Ovary (tissue), 9 donors: ENCODE results near the gene HIPK4. TPM values are rescaled to one million over a fixed set of nuclear protein-coding genes. Genes with fewer than 3 reads are reported as not detected.

ENCODE experiments used
- DNase-seq, 5 donors: peaks; one replicate each; pipeline ENCODE4 v3.0.0-alpha.2; 2019 to 2020
- H3K27ac ChIP-seq, 2 donors: fragments of 200-600 bp; one replicate each; pipeline versions ENCODE4 v1.5.1 to v1.8.0; 2019 to 2022
- H3K27me3 ChIP-seq: fragments of 200-600 bp; one replicate; pipeline ENCODE4 v1.8.0; 2022
- H3K36me3 ChIP-seq: fragments of 200-600 bp; sonication (generic); one replicate; pipeline ENCODE4 v1.5.1; 2019
- H3K4me1 ChIP-seq: one replicate; pipeline ENCODE4 v1.8.1; 2013; ENCODE audit warnings: mild to moderate bottlenecking, moderate library complexity; ENCODE audit not compliant: insufficient read depth
- H3K4me3 ChIP-seq: fragments of 200-600 bp; sonication (generic); one replicate; pipeline ENCODE4 v1.5.1; 2017
- H3K9me3 ChIP-seq, 2 donors: fragments of 200-600 bp in 1 of 2; sonication (generic) in 1 of 2; one replicate each; pipeline versions ENCODE4 v1.5.1 to v1.8.1; 2013 to 2019; ENCODE audit warnings: mild to moderate bottlenecking in 1 of 2, moderate library complexity in 1 of 2
- CTCF ChIP-seq, 3 donors: fragments of 450-650 bp in 2 of 3; fragments of 200-600 bp in 1 of 3; IDR thresholded peaks; one replicate each; pipeline versions ENCODE4 v1.5.1 to v1.8.0; 2016 to 2022; ENCODE audit warnings: antibody characterized with exemption in 3 of 3, mild to moderate bottlenecking in 1 of 3
- EP300 ChIP-seq: sonication (generic); formaldehyde crosslinking; IDR thresholded peaks from one replicate; pipeline ENCODE4 v1.6.1; 2017; ENCODE audit warnings: antibody characterized with exemption
- POLR2A ChIP-seq: fragments of 450-650 bp; IDR thresholded peaks from one replicate; pipeline ENCODE4 v1.6.1; 2017; ENCODE audit warnings: antibody characterized with exemption, mild to moderate bottlenecking, moderate library complexity
- WGBS, 3 donors: extraction: QIAGEN DNeasy Blood & Tissue Kit in 1 of 3; methylation state at CpG; one replicate each; pipeline versions ENCODE4 v1.1.5 to v1.1.7; 2013 to 2017; 5-methylcytosine and 5-hydroxymethylcytosine counted together
- intact Hi-C, 4 donors: fragments of 100-400 bp; cut with DNase I; formaldehyde crosslinking; loops; one replicate each; pipeline versions ENCODE4 v1.11.0 to v1.15.1; 2022 to 2023
- polyA plus RNA-seq, 2 donors: library from polyadenylated mRNA; stranded (reverse); fragments of 200-250 nt in 1 of 2; fragments of 350-450 nt in 1 of 2; fragmentation: Illumina TruSeq in 1 of 2; extraction: RNeasy Lipid Tissue Mini Kit (QIAGEN cat#74804) in 1 of 2; gene quantifications; one replicate each; pipeline ENCODE4 v1.2.3, GENCODE V29; 2013 to 2014
- total RNA-seq, 7 donors: library from RNA; depleted of rRNA in 2 of 7; stranded (reverse); fragments of >200 nt in 2 of 7; fragmentation: NEBNext Ultra II Directional in 3 of 7; extraction: Animal tissue kit (Norgen Biotek cat#: 25700) in 3 of 7; gene quantifications; one replicate each; pipeline versions ENCODE4 v1.1.0 to v1.2.4, GENCODE V29; 2016 to 2023
- donor health status: DM: no; HTN: no; CAD: no; lungs with moderate emphysema.
- donor health status: DM: no; HTN: no; CAD: no.
- donor health status: Bipolar disorder and iron deficiency.
- donor health status: DM: yes; HTN: yes; CAD: no.
- donor health status: DM: no; HTN: no; CAD: no.
- donor health status: DM: yes; HTN: yes; CAD: no.

Gene HIPK4
- total and polyA plus RNA-seq, 9 donors: 0.11 to 0.35 (median 0.13) TPM; not detected in 4

GRCh38 chr19:40423938-40424337 is 34.0 kb upstream of the HIPK4 start:
- Histone ChIP-seq H3K9me3 (no peaks in the 10 kb centered on the region), H3K36me3 (no peaks in the 10 kb centered on the region), H3K4me1 (peaks cover 2% of the 10 kb centered on the region), H3K27me3 (no peaks in the 10 kb centered on the region), H3K27ac (no peak overlapping the region), H3K4me3 (peak overlapping the region; percentile 99)
- DNase-seq: no peak
- TF ChIP-seq POLR2A (no peak), EP300 (no peak), CTCF (IDR thresholded peaks at IDR 0.05) (no peak)
- 91 to 95% (median 95%) methylated on average over 6 of the region's 6 CpGs for WGBS, 3 donors
- intact Hi-C loops: loop anchor here in 2 of 4 donors (5.0 kb wide), 1 partner anchor 178 kb away; the partner anchor contains the start of gene LTBP4 (in 2 of the 2)

- no peaks in the 10 kb centered on the region for H3K9me3 ChIP-seq
- H3K27me3 ChIP-seq: no peaks in the 10 kb centered on the region
- TF ChIP-seq CTCF (IDR thresholded peaks at IDR 0.05) (no peak), EP300 (no peak), POLR2A (no peak)
- H3K4me1 ChIP-seq: peaks cover 2% of the 10 kb centered on the region
- H3K4me3 ChIP-seq: no peak overlapping the region
- intact Hi-C loops: loop anchor here in 2 of 4 donors (5.0 kb wide), 1 partner anchor 179 kb away; the partner anchor contains the start of gene LTBP4 (in 2 of the 2)
- H3K36me3 ChIP-seq: no peaks in the 10 kb centered on the region
- no peak overlapping the region for H3K27ac ChIP-seq
- no peak for DNase-seq
- 82 to 86% (median 83%) methylated on average over 31 of the region's 31 CpGs for WGBS, 3 donors
Measured at GRCh38 chr19:40422748-40423566, 33.0 kb upstream of the HIPK4 start.

- 68 to 77% (median 75%) methylated on average over 16 of the region's 16 CpGs for WGBS, 3 donors
- Histone ChIP-seq H3K4me3 (peak overlapping the region; percentile 67), H3K9me3 (no peaks in the 10 kb centered on the region), H3K36me3 (no peaks in the 10 kb centered on the region), H3K27me3 (no peaks in the 10 kb centered on the region), H3K4me1 (peaks cover 2% of the 10 kb centered on the region), H3K27ac (peak overlapping the region in 1 of 2 donors; percentile 98)
- intact Hi-C loops: loop anchor here in 2 of 4 donors (5.0 kb wide), 1 partner anchor 180 kb away; the partner anchor contains the start of gene LTBP4 (in 2 of the 2)
- TF ChIP-seq POLR2A: no peak
- TF ChIP-seq EP300: no peak
- TF ChIP-seq CTCF (IDR thresholded peaks at IDR 0.05): no peak
- no peak for DNase-seq
Measured at GRCh38 chr19:40421993-40422747, 32.2 kb upstream of the HIPK4 start.
